SK-N-SH (cell line): ENCODE measurements around the gene PPID. TPM values are rescaled to one million over a fixed set of nuclear protein-coding genes. Genes with fewer than 3 reads are reported as not detected.

ENCODE experiments used
- CTCF ChIA-PET: fragments of 300-600, 350-600 bp; formaldehyde crosslinking; extraction: SDS; loops from one replicate; lab custom pipeline; 2021; lab: Yijun Ruan, JAX
- POLR2A ChIA-PET: fragments of 350-600 bp; sonication (Branson Sonifier 250); formaldehyde crosslinking; extraction: SDS; loops from one replicate; lab custom pipeline; 2020; ENCODE audit warnings: antibody characterized with exemption, inconsistent platforms; lab: Yijun Ruan, JAX
- DNase-seq: peaks from one replicate; pipeline ENCODE4 v3.0.0; 2012
- H2AFZ ChIP-seq: fragments of 200-600 bp; sonication (generic); 2 replicates; pipeline ENCODE4 v1.8.1; 2016; ENCODE audit warnings: antibody characterized with exemption, mild to moderate bottlenecking, low read depth
- H3F3A ChIP-seq: fragments of 200-600 bp; sonication (generic); replicated peaks from 2 replicates; pipeline ENCODE3; 2016; ENCODE audit warnings: antibody characterized with exemption, mild to moderate bottlenecking; ENCODE audit not compliant: insufficient read depth
- H3K27ac ChIP-seq, 2 experiments: fragments of 200-500 bp in 1 of 2; fragments of 200-600 bp in 1 of 2; sonication (Bioruptor generic) in 1 of 2; sonication (generic), shearing (Covaris generic) in 1 of 2; 2 replicates each; pipeline versions ENCODE4 v1.5.1 to v1.6.1; 2014 to 2016; ENCODE audit warnings: low read depth in 2 of 2, inconsistent platforms in 1 of 2, low read length in 1 of 2, mild to moderate bottlenecking in 1 of 2, mixed read lengths in 1 of 2
- H3K27me3 ChIP-seq: fragments of 200-600 bp; sonication (generic), shearing (Covaris generic); 2 replicates; pipeline ENCODE4 v1.6.1; 2016; ENCODE audit warnings: mixed run types; ENCODE audit not compliant: insufficient read depth
- H3K36me3 ChIP-seq, 2 experiments: fragments of 200-500 bp in 1 of 2; fragments of 200-600 bp in 1 of 2; sonication (Bioruptor generic) in 1 of 2; sonication (generic) in 1 of 2; replicated peaks in 1 of 2; 2 replicates each; pipeline versions ENCODE3 to v1.5.1; 2014 to 2016; ENCODE audit warnings: low read length in 1 of 2, mild to moderate bottlenecking in 1 of 2; ENCODE audit not compliant: insufficient read depth in 2 of 2, control insufficient read depth in 1 of 2
- H3K4me1 ChIP-seq, 2 experiments: fragments of 200-500 bp in 1 of 2; fragments of 200-600 bp in 1 of 2; sonication (Bioruptor generic) in 1 of 2; sonication (generic), shearing (Covaris generic) in 1 of 2; 2 replicates each; pipeline versions ENCODE4 v1.5.1 to v1.6.1; 2014 to 2016; ENCODE audit warnings: low read depth in 1 of 2, low read length in 1 of 2, mixed run types in 1 of 2; ENCODE audit not compliant: insufficient read depth in 2 of 2, control insufficient read depth in 1 of 2
- H3K4me2 ChIP-seq: fragments of 200-600 bp; sonication (generic), shearing (Covaris generic); 2 replicates; pipeline ENCODE4 v1.6.1; 2017; ENCODE audit warnings: mixed run types
- H3K4me3 ChIP-seq, 2 experiments: fragments of 200-500 bp in 1 of 2; fragments of 200-600 bp in 1 of 2; sonication (Bioruptor generic) in 1 of 2; sonication (generic), shearing (Covaris generic) in 1 of 2; 2 replicates each; pipeline versions ENCODE4 v1.5.1 to v1.8.1; 2014 to 2016; ENCODE audit warnings: low read depth in 2 of 2, inconsistent platforms in 1 of 2, low read length in 1 of 2, mild to moderate bottlenecking in 1 of 2, mixed read lengths in 1 of 2, moderate library complexity in 1 of 2
- H3K79me2 ChIP-seq: fragments of 200-600 bp; sonication (generic); 2 replicates; pipeline ENCODE4 v1.8.1; 2017; ENCODE audit warnings: mild to moderate bottlenecking; ENCODE audit not compliant: insufficient read depth
- H3K9ac ChIP-seq: fragments of 200-600 bp; sonication (generic); 2 replicates; pipeline ENCODE4 v1.6.1; 2017; ENCODE audit warnings: mixed run types
- H3K9me2 ChIP-seq: fragments of 200-600 bp; sonication (generic); 2 replicates; pipeline ENCODE4 v1.6.1; 2017; ENCODE audit warnings: mixed run types
- H3K9me3 ChIP-seq: fragments of 200-600 bp; sonication (generic); 2 replicates; pipeline ENCODE4 v1.6.1; 2017; ENCODE audit warnings: mixed run types, mild to moderate bottlenecking, moderate library complexity
- H4K20me1 ChIP-seq: fragments of 200-600 bp; sonication (generic); 2 replicates; pipeline ENCODE4 v1.6.1; 2017; ENCODE audit warnings: mild to moderate bottlenecking, mixed run types; ENCODE audit not compliant: insufficient read depth
- FOXM1 ChIP-seq: IDR thresholded peaks from 2 replicates; pipeline ENCODE4 v1.4.0; 2012; ENCODE audit warnings: low read depth, mild to moderate bottlenecking
- GATA2 ChIP-seq: sonication (generic); formaldehyde crosslinking; IDR thresholded peaks from 2 replicates; pipeline ENCODE4 v1.5.0; 2020; ENCODE audit warnings: mild to moderate bottlenecking, missing genetic modification reagents
- JUND ChIP-seq: IDR thresholded peaks from 2 replicates; pipeline ENCODE4 v1.4.0; 2012
- NFIC ChIP-seq: IDR thresholded peaks from 2 replicates; pipeline ENCODE4 v1.4.0; 2012; ENCODE audit warnings: borderline replicate concordance
- RCOR1 ChIP-seq: fragments of 150-350 bp; IDR thresholded peaks from 2 replicates; pipeline ENCODE4 v1.6.1; 2017; ENCODE audit warnings: antibody characterized with exemption, low read length
- RFX5 ChIP-seq: IDR thresholded peaks from 2 replicates; pipeline ENCODE4 v1.6.1; 2012; ENCODE audit warnings: mild to moderate bottlenecking, improper control_type of control experiment, low read length
- WGBS: methylation state at CpG from one replicate; pipeline ENCODE4 v1.1.6; 2017; ENCODE audit warnings: low lambda C conversion rate; 5-methylcytosine and 5-hydroxymethylcytosine counted together
- polyA plus RNA-seq, 3 experiments: library from polyadenylated mRNA; depleted of rRNA; stranded (reverse); fragments of >200 nt; gene quantifications; 2 replicates each; pipeline ENCODE4 v1.2.3, GENCODE V29; 2012
- TF ChIP-seq, protein P1 (sequence below): fragments of 150-350 bp; IDR thresholded peaks from 2 replicates; pipeline ENCODE4 v1.6.1; 2016; ENCODE audit warnings: mild to moderate bottlenecking, low read depth, low read length
- TF ChIP-seq, protein P2 (sequence below): IDR thresholded peaks from 2 replicates; pipeline ENCODE4; 2012
- TF ChIP-seq, protein P3 (sequence below): IDR thresholded peaks from 2 replicates; pipeline ENCODE4 v1.4.0; 2012; ENCODE audit warnings: low read depth, borderline replicate concordance
- TF ChIP-seq, protein P4 (sequence below): IDR thresholded peaks from 2 replicates; pipeline ENCODE4 v1.4.0; 2012; ENCODE audit warnings: low read depth, borderline replicate concordance
- TF ChIP-seq, protein P5 (sequence below): fragments of 200-600 bp; sonication (generic); IDR thresholded peaks from 2 replicates; pipeline ENCODE4 v1.6.1; 2017; ENCODE audit warnings: antibody characterized with exemption, mild to moderate bottlenecking, moderate library complexity

PPID gene
- polyA plus RNA-seq, 1 of the 3 experiments (the other 2 are of a cell fraction), result 20.2 TPM

DNA sequence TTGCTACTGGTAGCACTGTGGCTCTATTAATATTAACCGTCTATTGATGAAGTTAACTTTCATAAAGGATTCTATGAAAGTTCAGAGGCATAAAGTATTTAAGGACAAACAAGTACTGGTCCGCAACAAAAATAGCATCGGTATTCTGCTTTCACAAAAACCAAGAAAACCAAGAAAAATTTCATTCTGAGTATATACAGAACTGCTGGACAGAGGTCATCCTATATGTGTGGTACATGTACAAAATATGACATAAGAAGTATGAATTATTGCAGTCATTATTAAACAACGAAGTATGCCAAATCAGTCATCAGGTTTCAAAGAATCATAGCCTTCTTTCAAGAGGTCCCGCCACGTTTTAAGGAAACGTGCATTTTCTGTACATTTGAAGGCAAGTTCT, 53.9 kb downstream of the PPID start:
- H3F3A ChIP-seq, result peaks cover 23% of the 10 kb centered on the region
- 93% methylated on average over 7 of the region's 7 CpGs for WGBS
- H3K27me3 ChIP-seq, result no peaks in the 10 kb centered on the region
- H3K36me3 ChIP-seq, result peaks cover 14 to 16% of the 10 kb centered on the region in 2 experiments
- CTCF ChIA-PET, result interaction anchor here (1.0 to 3.8 kb wide), 2 partner anchors 13 to 415 kb away, joined by 3 to 19 read pairs; no protein-coding TSS in a partner anchor
- peaks cover 14 to 16% of the 10 kb centered on the region in 2 experiments; a peak in 3 of 4 replicates for H3K4me1 ChIP-seq
- H3K79me2 ChIP-seq, result peaks cover 60% of the 10 kb centered on the region
- TF ChIP-seq, protein P1, sequence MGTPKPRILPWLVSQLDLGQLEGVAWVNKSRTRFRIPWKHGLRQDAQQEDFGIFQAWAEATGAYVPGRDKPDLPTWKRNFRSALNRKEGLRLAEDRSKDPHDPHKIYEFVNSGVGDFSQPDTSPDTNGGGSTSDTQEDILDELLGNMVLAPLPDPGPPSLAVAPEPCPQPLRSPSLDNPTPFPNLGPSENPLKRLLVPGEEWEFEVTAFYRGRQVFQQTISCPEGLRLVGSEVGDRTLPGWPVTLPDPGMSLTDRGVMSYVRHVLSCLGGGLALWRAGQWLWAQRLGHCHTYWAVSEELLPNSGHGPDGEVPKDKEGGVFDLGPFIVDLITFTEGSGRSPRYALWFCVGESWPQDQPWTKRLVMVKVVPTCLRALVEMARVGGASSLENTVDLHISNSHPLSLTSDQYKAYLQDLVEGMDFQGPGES, result no peak
- TF ChIP-seq, protein P2, sequence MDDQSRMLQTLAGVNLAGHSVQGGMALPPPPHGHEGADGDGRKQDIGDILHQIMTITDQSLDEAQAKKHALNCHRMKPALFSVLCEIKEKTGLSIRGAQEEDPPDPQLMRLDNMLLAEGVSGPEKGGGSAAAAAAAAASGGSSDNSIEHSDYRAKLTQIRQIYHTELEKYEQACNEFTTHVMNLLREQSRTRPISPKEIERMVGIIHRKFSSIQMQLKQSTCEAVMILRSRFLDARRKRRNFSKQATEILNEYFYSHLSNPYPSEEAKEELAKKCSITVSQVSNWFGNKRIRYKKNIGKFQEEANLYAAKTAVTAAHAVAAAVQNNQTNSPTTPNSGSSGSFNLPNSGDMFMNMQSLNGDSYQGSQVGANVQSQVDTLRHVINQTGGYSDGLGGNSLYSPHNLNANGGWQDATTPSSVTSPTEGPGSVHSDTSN, result no peak
- TF ChIP-seq RFX5 (no peak), JUND (no peak), FOXM1 (no peak), NFIC (no peak), GATA2 (CRISPR knock-in tag) (no peak), RCOR1 (no peak)
- TF ChIP-seq, protein P3, sequence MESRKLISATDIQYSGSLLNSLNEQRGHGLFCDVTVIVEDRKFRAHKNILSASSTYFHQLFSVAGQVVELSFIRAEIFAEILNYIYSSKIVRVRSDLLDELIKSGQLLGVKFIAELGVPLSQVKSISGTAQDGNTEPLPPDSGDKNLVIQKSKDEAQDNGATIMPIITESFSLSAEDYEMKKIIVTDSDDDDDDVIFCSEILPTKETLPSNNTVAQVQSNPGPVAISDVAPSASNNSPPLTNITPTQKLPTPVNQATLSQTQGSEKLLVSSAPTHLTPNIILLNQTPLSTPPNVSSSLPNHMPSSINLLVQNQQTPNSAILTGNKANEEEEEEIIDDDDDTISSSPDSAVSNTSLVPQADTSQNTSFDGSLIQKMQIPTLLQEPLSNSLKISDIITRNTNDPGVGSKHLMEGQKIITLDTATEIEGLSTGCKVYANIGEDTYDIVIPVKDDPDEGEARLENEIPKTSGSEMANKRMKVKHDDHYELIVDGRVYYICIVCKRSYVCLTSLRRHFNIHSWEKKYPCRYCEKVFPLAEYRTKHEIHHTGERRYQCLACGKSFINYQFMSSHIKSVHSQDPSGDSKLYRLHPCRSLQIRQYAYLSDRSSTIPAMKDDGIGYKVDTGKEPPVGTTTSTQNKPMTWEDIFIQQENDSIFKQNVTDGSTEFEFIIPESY, result no peak
- TF ChIP-seq, protein P4, sequence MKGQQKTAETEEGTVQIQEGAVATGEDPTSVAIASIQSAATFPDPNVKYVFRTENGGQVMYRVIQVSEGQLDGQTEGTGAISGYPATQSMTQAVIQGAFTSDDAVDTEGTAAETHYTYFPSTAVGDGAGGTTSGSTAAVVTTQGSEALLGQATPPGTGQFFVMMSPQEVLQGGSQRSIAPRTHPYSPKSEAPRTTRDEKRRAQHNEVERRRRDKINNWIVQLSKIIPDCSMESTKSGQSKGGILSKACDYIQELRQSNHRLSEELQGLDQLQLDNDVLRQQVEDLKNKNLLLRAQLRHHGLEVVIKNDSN, result no peak
- TF ChIP-seq, protein P5, sequence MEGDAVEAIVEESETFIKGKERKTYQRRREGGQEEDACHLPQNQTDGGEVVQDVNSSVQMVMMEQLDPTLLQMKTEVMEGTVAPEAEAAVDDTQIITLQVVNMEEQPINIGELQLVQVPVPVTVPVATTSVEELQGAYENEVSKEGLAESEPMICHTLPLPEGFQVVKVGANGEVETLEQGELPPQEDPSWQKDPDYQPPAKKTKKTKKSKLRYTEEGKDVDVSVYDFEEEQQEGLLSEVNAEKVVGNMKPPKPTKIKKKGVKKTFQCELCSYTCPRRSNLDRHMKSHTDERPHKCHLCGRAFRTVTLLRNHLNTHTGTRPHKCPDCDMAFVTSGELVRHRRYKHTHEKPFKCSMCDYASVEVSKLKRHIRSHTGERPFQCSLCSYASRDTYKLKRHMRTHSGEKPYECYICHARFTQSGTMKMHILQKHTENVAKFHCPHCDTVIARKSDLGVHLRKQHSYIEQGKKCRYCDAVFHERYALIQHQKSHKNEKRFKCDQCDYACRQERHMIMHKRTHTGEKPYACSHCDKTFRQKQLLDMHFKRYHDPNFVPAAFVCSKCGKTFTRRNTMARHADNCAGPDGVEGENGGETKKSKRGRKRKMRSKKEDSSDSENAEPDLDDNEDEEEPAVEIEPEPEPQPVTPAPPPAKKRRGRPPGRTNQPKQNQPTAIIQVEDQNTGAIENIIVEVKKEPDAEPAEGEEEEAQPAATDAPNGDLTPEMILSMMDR, result no peak
- H3K4me2 ChIP-seq, result no peak overlapping the region; the same call in 1 of the 2 replicates
- H3K9me3 ChIP-seq, result no peaks in the 10 kb centered on the region
- H3K4me3 ChIP-seq, result no peak overlapping the region
- POLR2A ChIA-PET, result no interaction called here
- DNase-seq, result no peak
- H3K9me2 ChIP-seq, result no peaks in the 10 kb centered on the region
- no peak overlapping the region for H3K27ac ChIP-seq
- peaks cover 17% of the 10 kb centered on the region; the same call in 1 of the 2 replicates for H4K20me1 ChIP-seq
- no peak overlapping the region for H2AFZ ChIP-seq
- H3K9ac ChIP-seq, result no peak overlapping the region
